ENCODE data around the gene INMT.

DNA sequence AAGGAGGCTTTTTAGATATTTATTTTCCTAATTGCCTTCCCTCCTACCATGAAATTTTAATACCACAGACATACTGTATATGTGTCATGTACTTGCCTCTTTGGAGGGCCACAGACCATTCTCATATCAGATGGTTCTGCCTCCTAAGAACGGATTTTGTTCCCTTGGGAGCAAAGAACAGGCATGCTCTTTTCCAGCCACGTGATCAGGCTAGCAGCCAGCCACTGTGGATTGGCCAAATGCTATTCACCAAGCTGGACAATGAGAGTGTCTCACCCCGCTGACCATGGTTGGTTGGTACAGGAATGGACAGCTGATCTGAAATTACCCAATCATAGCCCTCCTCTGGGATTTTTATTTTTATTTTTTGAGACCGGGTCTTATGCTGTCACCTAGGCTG, 48.2 kb upstream of the INMT start:
- no peak for TF ChIP-seq CTCF (conservative IDR thresholded peaks at IDR 0.05; ENCODE audit: low read length)
- TF ChIP-seq EZH2phosphoT487 (IDR thresholded peaks at IDR 0.05; ENCODE audit: borderline replicate concordance, low read depth, low read length), result no peak
